Left lung (tissue), 10 donors: ENCODE measurements around the gene RNPC3. TPM values are rescaled to one million over a fixed set of nuclear protein-coding genes. Genes with fewer than 3 reads are reported as not detected.

ENCODE experiments used
- ATAC-seq: fragments of 200-7000 bp; cut with Tn5 transposase; one replicate; pipeline ENCODE4 v1.9.1; 2020; ENCODE audit warnings: moderate library complexity
- DNase-seq, 4 donors: peaks; one replicate each; pipeline ENCODE4 v3.0.0-alpha.2; 2013 to 2020
- H3K27ac ChIP-seq, 2 donors: fragments of 200-600 bp; sonication (generic) in 1 of 2; one replicate each; pipeline versions ENCODE4 v1.5.0 to v1.8.0; 2020 to 2021
- H3K27me3 ChIP-seq, 2 donors: fragments of 200-600 bp; sonication (generic) in 1 of 2; one replicate each; pipeline versions ENCODE4 v1.5.0 to v1.8.0; 2020 to 2021
- H3K36me3 ChIP-seq, 2 donors: fragments of 200-600 bp; sonication (generic) in 1 of 2; one replicate each; pipeline versions ENCODE4 v1.5.0 to v1.8.0; 2020 to 2021
- H3K4me1 ChIP-seq, 2 donors: fragments of 200-600 bp; one replicate each; pipeline ENCODE4 v1.8.0; 2021
- H3K4me3 ChIP-seq, 2 donors: fragments of 200-600 bp; sonication (generic) in 1 of 2; one replicate each; pipeline versions ENCODE4 v1.5.0 to v1.8.0; 2020 to 2021; ENCODE audit warnings: mild to moderate bottlenecking in 1 of 2
- H3K9me3 ChIP-seq, 2 donors: fragments of 200-600 bp; sonication (generic) in 1 of 2; one replicate each; pipeline versions ENCODE4 v1.5.0 to v1.8.0; 2020 to 2021
- intact Hi-C, 2 donors: fragments of 100-400 bp; cut with DNase I; formaldehyde crosslinking; loops; one replicate each; pipeline versions ENCODE4 v1.11.2 to v1.14.2; 2022
- polyA plus RNA-seq, 6 donors: library from polyadenylated mRNA; unstranded; fragments of 120-200 nt; gene quantifications; one replicate each; pipeline ENCODE4 v1.2.1, GENCODE V29; 2013; ENCODE audit not compliant: insufficient read length in 6 of 6
- total RNA-seq, 2 donors: library from RNA; stranded (reverse); fragmentation: NEBNext Ultra II Directional; extraction: Animal tissue kit (Norgen Biotek cat#: 25700); gene quantifications; one replicate each; pipeline ENCODE4 v1.2.1, GENCODE V29; 2021
- TF ChIP-seq, protein P1 (sequence below), 2 donors: fragments of 200-600 bp; sonication (generic) in 1 of 2; IDR thresholded peaks; one replicate each; pipeline versions ENCODE4 v1.5.0 to v1.8.0; 2021; ENCODE audit warnings: antibody characterized with exemption in 2 of 2
- donor health status: DM: no; HTN: yes; CAD: no.
- donor health status: DM: no; HTN: no; CAD: no.

RNPC3 gene
- total and polyA plus RNA-seq, 8 donors: 21.2 to 75.6 (median 58.0) TPM

DNA sequence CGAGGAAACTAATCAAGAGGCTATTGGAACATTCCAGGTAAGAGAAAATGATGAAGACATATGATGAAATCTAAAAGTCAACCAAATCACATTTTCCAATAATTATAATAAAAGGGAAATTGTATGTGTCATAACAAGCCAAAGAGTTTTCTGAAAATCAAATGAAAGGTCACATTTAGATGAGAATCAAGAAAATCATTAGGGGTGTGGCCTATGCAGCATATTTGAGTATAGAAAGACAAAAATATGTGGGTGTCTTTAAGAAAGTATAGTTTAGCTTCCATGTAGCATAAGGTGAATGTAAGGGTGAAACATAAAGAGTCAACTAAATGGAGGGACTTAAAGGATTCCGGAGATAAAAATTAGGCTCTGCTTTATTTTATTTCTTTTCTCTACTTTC, 9.2 kb upstream of the RNPC3 start:
- DNase-seq (no peak), ATAC-seq (no peak)
- no peak overlapping the region for H3K4me3 ChIP-seq
- no peaks in the 10 kb centered on the region for H3K27me3 ChIP-seq
- H3K36me3 ChIP-seq: no peaks in the 10 kb centered on the region
- intact Hi-C loops: no loop called here
- TF ChIP-seq, protein P1, sequence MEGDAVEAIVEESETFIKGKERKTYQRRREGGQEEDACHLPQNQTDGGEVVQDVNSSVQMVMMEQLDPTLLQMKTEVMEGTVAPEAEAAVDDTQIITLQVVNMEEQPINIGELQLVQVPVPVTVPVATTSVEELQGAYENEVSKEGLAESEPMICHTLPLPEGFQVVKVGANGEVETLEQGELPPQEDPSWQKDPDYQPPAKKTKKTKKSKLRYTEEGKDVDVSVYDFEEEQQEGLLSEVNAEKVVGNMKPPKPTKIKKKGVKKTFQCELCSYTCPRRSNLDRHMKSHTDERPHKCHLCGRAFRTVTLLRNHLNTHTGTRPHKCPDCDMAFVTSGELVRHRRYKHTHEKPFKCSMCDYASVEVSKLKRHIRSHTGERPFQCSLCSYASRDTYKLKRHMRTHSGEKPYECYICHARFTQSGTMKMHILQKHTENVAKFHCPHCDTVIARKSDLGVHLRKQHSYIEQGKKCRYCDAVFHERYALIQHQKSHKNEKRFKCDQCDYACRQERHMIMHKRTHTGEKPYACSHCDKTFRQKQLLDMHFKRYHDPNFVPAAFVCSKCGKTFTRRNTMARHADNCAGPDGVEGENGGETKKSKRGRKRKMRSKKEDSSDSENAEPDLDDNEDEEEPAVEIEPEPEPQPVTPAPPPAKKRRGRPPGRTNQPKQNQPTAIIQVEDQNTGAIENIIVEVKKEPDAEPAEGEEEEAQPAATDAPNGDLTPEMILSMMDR (IDR thresholded peaks at IDR 0.05): no peak
- no peak overlapping the region for H3K27ac ChIP-seq
- H3K9me3 ChIP-seq: no peaks in the 10 kb centered on the region
- no peaks in the 10 kb centered on the region for H3K4me1 ChIP-seq

DNA sequence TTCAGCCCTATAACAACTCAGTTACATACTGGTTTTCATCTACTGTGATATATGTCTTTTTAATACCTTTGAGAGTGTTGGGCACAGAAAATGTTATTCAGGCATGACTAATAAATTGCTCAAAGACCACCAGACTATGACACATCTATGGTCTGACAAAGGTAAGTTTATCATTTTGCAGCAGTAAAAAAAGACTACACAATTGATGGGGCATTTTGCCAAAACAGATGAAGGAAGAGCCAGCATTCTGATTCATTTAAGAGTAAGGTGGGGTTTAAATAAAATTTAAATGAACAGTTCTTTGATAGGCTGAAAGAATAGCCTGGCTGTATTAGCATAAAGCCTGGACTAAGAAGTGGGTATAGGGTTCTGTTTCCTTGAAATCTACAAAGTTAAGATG, 8.8 kb upstream of the RNPC3 start:
- Histone ChIP-seq H3K27me3 (no peaks in the 10 kb centered on the region), H3K9me3 (no peaks in the 10 kb centered on the region), H3K27ac (no peak overlapping the region), H3K4me1 (no peaks in the 10 kb centered on the region), H3K36me3 (no peaks in the 10 kb centered on the region), H3K4me3 (no peak overlapping the region)
- ATAC-seq: no peak
- TF ChIP-seq, protein P1 (IDR thresholded peaks at IDR 0.05): no peak
- DNase-seq: no peak
- intact Hi-C loops: no loop called here

DNA sequence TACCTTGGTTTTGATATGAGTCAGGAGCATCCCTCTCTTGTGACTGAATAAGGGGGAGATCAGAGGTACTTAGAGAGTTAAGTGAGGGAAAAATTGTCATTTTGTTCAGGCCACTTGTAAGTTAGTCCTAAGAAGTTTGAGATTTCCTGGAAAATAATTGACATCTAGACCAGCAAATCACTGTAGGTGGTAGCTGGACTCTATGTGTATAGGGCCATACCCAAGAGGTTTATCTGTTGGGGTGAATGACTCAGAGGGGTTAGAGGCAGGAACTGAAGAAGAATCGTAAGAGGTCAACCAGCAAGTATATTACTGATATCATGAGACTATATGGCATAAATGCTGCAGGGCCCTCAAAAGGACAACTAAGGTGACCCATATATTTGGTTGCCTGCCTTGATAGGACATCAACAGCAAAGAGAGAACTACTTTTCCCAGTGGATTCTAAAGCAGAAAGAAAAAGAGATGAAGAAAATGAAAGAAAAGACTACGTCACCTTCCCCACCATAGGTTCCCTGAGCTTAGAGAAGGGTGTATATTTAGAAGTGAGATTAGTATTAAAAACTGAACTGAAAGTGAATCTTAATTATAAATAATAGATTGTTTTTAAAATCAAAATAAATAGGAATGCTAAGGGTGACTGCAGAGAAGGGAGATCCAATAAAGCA, 8.0 kb upstream of the RNPC3 start:
- TF ChIP-seq, protein P1 (IDR thresholded peaks at IDR 0.05): no peak
- Histone ChIP-seq H3K4me1 (no peaks in the 10 kb centered on the region), H3K36me3 (no peaks in the 10 kb centered on the region), H3K27me3 (no peaks in the 10 kb centered on the region), H3K4me3 (no peak overlapping the region), H3K27ac (no peak overlapping the region), H3K9me3 (no peaks in the 10 kb centered on the region)
- ATAC-seq: no peak
- intact Hi-C loops: no loop called here
- DNase-seq: no peak

DNA sequence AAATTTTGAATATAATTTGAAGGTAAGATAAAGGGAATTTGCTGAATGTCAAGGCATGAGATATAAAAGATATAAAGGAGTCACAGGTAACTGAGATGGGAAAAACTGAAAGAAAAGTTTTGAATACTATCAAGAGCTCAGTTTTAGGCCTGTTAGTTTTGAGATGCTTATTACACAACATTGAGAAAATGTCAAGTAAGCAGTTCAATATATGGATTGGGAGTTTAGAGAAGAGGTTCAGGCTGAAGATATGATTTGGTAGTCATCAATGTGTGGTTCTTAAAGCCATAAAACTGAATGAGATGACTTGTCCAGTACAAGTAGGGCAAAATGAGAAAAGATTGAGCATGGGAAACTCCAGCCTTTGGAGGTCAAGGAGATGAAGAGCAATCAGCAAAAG, 4.7 kb upstream of the RNPC3 start:
- no peak for DNase-seq
- H3K27ac ChIP-seq: no peak overlapping the region
- no peak for ATAC-seq
- intact Hi-C loops: no loop called here
- no peaks in the 10 kb centered on the region for H3K27me3 ChIP-seq
- TF ChIP-seq, protein P1 (IDR thresholded peaks at IDR 0.05): no peak
- no peaks in the 10 kb centered on the region for H3K36me3 ChIP-seq
- H3K4me3 ChIP-seq: no peak overlapping the region
- no peaks in the 10 kb centered on the region for H3K9me3 ChIP-seq
- H3K4me1 ChIP-seq: no peaks in the 10 kb centered on the region

DNA sequence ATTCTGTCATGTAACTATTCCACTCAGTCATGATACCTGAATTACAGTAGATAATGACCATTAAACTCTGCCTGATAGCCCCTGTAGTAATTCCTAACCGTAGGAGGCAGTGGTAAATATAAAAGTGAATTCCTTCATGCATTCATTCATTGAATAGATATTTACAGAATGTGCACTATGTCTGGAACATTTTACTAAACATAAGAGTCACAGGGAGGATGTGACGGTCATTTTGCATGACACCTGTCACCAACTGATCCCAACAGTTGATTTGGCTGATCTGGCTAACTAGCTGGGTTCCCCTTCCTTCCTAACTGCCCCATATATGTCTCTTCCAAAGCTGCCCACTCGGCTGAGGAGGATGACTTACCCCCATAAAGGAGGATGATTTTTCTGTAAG, 2.2 kb upstream of the RNPC3 start:
- Histone ChIP-seq H3K4me1 (peaks cover 4 to 18% of the 10 kb centered on the region in 2 donors), H3K9me3 (no peaks in the 10 kb centered on the region), H3K4me3 (no peak overlapping the region), H3K27me3 (no peaks in the 10 kb centered on the region), H3K27ac (no peak overlapping the region), H3K36me3 (no peaks in the 10 kb centered on the region)
- no peak for ATAC-seq
- TF ChIP-seq, protein P1 (IDR thresholded peaks at IDR 0.05): no peak
- intact Hi-C loops: no loop called here
- DNase-seq: no peak
